ENCODE measurements around the gene PCDHA9. TPM values are rescaled to one million over a fixed set of nuclear protein-coding genes. Genes with fewer than 3 reads are reported as not detected.
"Not testable (repeated sequence)": the region's sequence is repeated elsewhere in the genome, so short reads cannot be mapped to it uniquely, and the experiment has no call there.

Gene PCDHA9
- total RNA-seq, 2 experiments from 2014 or later = not detected

GRCh38 chr5:140857177-140857986 is 9.2 kb downstream of the PCDHA9 start:
- no peak overlapping the region for H3K27ac Mint-ChIP-seq
- no peaks in the 10 kb centered on the region for H3K4me1 Mint-ChIP-seq
- peaks cover 25% of the 10 kb centered on the region for H3K9me3 Mint-ChIP-seq
- H3K27me3 Mint-ChIP-seq = peaks cover 62% of the 10 kb centered on the region
- DNase-seq = no peak
- H3K4me3 Mint-ChIP-seq = no peak overlapping the region
- peaks cover 12% of the 10 kb centered on the region for H3K36me3 Mint-ChIP-seq

- Mint-ChIP-seq H3K4me3 (no peak overlapping the region), H3K9me3 (peaks cover 25% of the 10 kb centered on the region), H3K27me3 (peaks cover 57% of the 10 kb centered on the region), H3K27ac (no peak overlapping the region), H3K36me3 (peaks cover 14% of the 10 kb centered on the region), H3K4me1 (no peaks in the 10 kb centered on the region)
- no peak for DNase-seq
Observed at GRCh38 chr5:140857987-140858240, 9.7 kb downstream of the PCDHA9 start.

GRCh38 chr5:140862441-140863295 is 14.5 kb downstream of the PCDHA9 start:
- no peak for DNase-seq
- Mint-ChIP-seq H3K27me3 (peaks cover 46% of the 10 kb centered on the region), H3K4me3 (no peak overlapping the region), H3K9me3 (peaks cover 5% of the 10 kb centered on the region), H3K4me1 (no peaks in the 10 kb centered on the region), H3K36me3 (peaks cover 2% of the 10 kb centered on the region), H3K27ac (no peak overlapping the region)

- no peak within 1 kb of the TSS for H3K4me3 Mint-ChIP-seq
- no peak for DNase-seq
- H3K27me3 Mint-ChIP-seq = peaks cover 42% of the 10 kb centered on the region
- H3K9me3 Mint-ChIP-seq = peaks cover 8% of the 10 kb centered on the region
- no peaks in the 10 kb centered on the region for H3K4me1 Mint-ChIP-seq
- H3K36me3 Mint-ChIP-seq = peaks cover 4% of the 10 kb centered on the region
- H3K27ac Mint-ChIP-seq = no peak within 1 kb of the TSS
Observed at GRCh38 chr5:140868721-140869554, 20.8 kb downstream of the PCDHA9 start, which contains the start of gene PCDHA11. Gene PCDHA11 (plus strand): TSS chr5:140868957. CDS start chr5:140869104, 147 bp downstream.

GRCh38 chr5:140869555-140869886 is 21.3 kb downstream of the PCDHA9 start:
- no peak overlapping the region for H3K4me3 Mint-ChIP-seq
- H3K4me1 Mint-ChIP-seq = no peaks in the 10 kb centered on the region
- peaks cover 13% of the 10 kb centered on the region for H3K9me3 Mint-ChIP-seq
- peaks cover 44% of the 10 kb centered on the region for H3K27me3 Mint-ChIP-seq
- H3K27ac Mint-ChIP-seq = no peak overlapping the region
- peaks cover 4% of the 10 kb centered on the region for H3K36me3 Mint-ChIP-seq
- no peak for DNase-seq

GRCh38 chr5:140870221-140871201 is 22.3 kb downstream of the PCDHA9 start:
- DNase-seq = no peak
- Mint-ChIP-seq H3K27me3 (peaks cover 51% of the 10 kb centered on the region), H3K36me3 (peaks cover 7% of the 10 kb centered on the region), H3K4me3 (no peak overlapping the region), H3K9me3 (peaks cover 14% of the 10 kb centered on the region), H3K27ac (no peak overlapping the region), H3K4me1 (no peaks in the 10 kb centered on the region)

GRCh38 chr5:140875085-140876065 is 27.2 kb downstream of the PCDHA9 start, which contains the start of gene PCDHA12:
Gene PCDHA12 (plus strand): TSS chr5:140875308. CDS start chr5:140875473, 165 bp downstream.
- DNase-seq = no peak
- Mint-ChIP-seq H3K27ac (no peak within 1 kb of the TSS), H3K4me3 (no peak within 1 kb of the TSS), H3K27me3 (peaks cover 51% of the 10 kb centered on the region), H3K9me3 (peaks cover 12% of the 10 kb centered on the region), H3K4me1 (no peaks in the 10 kb centered on the region), H3K36me3 (peaks cover 9% of the 10 kb centered on the region)

GRCh38 chr5:140876541-140877261 is 28.5 kb downstream of the PCDHA9 start:
- H3K36me3 Mint-ChIP-seq, H3K4me1 Mint-ChIP-seq, H3K27ac Mint-ChIP-seq, DNase-seq, H3K4me3 Mint-ChIP-seq: not testable (repeated sequence)
- Mint-ChIP-seq H3K9me3 (peaks cover 15% of the 10 kb centered on the region), H3K27me3 (peaks cover 61% of the 10 kb centered on the region)

GRCh38 chr5:140877262-140877581 is 29.0 kb downstream of the PCDHA9 start:
- DNase-seq = no peak
- no peak overlapping the region for H3K4me3 Mint-ChIP-seq
- H3K27me3 Mint-ChIP-seq = peaks cover 61% of the 10 kb centered on the region
- H3K9me3 Mint-ChIP-seq = peaks cover 16% of the 10 kb centered on the region
- H3K4me1 Mint-ChIP-seq = peaks cover 3% of the 10 kb centered on the region
- H3K27ac Mint-ChIP-seq = no peak overlapping the region
- H3K36me3 Mint-ChIP-seq = peaks cover 9% of the 10 kb centered on the region

GRCh38 chr5:140881889-140882590 is 33.9 kb downstream of the PCDHA9 start, which contains the start of gene PCDHA13:
Gene PCDHA13 (plus strand): TSS chr5:140882124. CDS start chr5:140882269, 145 bp downstream.
- H3K27ac Mint-ChIP-seq = no peak within 1 kb of the TSS

GRCh38 chr5:140882591-140882899 is 34.4 kb downstream of the PCDHA9 start:
- H3K27ac Mint-ChIP-seq = no peak overlapping the region
- H3K9me3 Mint-ChIP-seq = peaks cover 12% of the 10 kb centered on the region
- H3K27me3 Mint-ChIP-seq = peaks cover 42% of the 10 kb centered on the region
- peaks cover 6% of the 10 kb centered on the region for H3K36me3 Mint-ChIP-seq
- H3K4me3 Mint-ChIP-seq = no peak overlapping the region
- DNase-seq = no peak
- peaks cover 3% of the 10 kb centered on the region for H3K4me1 Mint-ChIP-seq

More at GRCh38 chr5:140881889-140882590, 33.9 kb downstream of the PCDHA9 start, which contains the start of gene PCDHA13:
- H3K4me1 Mint-ChIP-seq = peaks cover 3% of the 10 kb centered on the region
- H3K36me3 Mint-ChIP-seq = peaks cover 4% of the 10 kb centered on the region
- DNase-seq = no peak
- H3K9me3 Mint-ChIP-seq = peaks cover 8% of the 10 kb centered on the region
- H3K4me3 Mint-ChIP-seq = no peak within 1 kb of the TSS
- H3K27me3 Mint-ChIP-seq = peaks cover 42% of the 10 kb centered on the region

GRCh38 chr5:140883373-140883772 is 35.2 kb downstream of the PCDHA9 start:
- DNase-seq = no peak
- Mint-ChIP-seq H3K4me1 (peaks cover 3% of the 10 kb centered on the region), H3K9me3 (peaks cover 18% of the 10 kb centered on the region), H3K4me3 (no peak overlapping the region), H3K36me3 (peaks cover 7% of the 10 kb centered on the region), H3K27me3 (peaks cover 42% of the 10 kb centered on the region), H3K27ac (no peak overlapping the region)
